GM19099 (cell line): ENCODE measurements around the gene ZBTB16.

Source experiments
- POLR2A ChIP-seq: IDR thresholded peaks from 3 replicates; pipeline ENCODE4 v1.6.1; 2011; ENCODE audit warnings: low read depth; ENCODE audit not compliant: insufficient read length; ENCODE audit errors: extremely low read depth

The ZBTB16 gene

GRCh38 chr11:114200351-114201133 lies 141.0 kb downstream of the ZBTB16 start:
- no peak for TF ChIP-seq POLR2A

DNA sequence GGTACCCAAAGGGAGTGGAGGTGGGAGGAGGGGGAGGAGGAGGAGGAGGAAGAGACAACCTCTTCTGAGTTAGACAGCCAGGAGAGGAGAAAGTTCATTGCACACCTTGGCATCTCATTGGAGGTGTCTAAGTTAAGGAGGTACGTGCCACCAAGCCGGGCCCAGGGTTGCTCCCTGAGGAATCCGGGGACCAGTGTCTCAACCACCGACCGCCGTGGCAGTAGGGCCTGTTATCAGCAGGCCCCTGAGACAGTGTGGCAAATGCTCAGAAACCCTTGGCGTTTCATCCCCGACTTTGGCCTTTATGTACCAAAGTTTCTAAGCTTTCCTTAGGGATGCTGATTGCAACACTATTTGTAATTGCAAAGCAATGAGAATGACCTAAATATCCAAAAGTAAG lies 141.7 kb downstream of the ZBTB16 start:
- TF ChIP-seq POLR2A: no peak

GRCh38 chr11:114202011-114202609 lies 142.6 kb downstream of the ZBTB16 start:
- TF ChIP-seq POLR2A: no peak

GRCh38 chr11:114207096-114207495 lies 147.6 kb downstream of the ZBTB16 start:
- TF ChIP-seq POLR2A: no peak

DNA sequence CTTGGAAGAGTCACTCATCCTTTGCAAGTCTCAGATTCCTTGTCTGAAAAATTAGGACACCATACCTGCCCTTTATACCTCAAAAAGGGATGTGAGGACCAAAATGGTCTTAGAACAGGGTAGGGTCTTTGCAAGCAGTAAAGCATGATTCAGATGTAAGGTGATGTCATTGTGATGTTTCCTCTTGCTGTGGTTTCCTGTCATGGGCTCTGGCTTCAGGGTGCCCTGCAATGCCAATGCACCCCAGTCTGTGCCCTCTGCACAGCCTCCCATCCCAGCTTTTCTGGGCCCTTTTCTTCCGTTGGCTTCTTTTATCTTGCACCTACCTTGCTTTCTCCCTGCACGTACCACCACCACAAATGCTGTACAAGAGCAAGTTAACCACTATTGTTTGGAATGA lies 148.9 kb downstream of the ZBTB16 start:
- TF ChIP-seq POLR2A: no peak

DNA sequence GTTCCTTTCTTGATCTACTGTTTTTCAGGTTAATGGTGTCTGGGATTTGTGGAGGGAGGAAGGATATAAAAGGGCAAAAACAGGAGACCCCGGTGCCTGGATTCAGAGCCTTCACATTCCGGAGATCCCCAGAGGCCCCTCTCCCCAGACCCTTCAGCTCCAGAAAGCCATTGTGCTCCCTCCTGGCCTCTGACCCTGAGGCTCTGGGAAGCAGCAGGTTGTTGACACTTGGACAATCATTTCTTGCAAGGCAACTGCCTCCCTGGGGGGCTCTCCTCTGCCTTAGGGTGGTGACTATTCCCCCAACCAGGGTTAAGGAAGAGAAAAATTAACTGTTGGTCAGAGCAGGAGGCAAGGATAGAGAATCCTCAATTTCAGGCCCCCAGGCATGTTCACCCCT lies 149.8 kb downstream of the ZBTB16 start:
- no peak for TF ChIP-seq POLR2A

GRCh38 chr11:114209904-114210303 lies 150.4 kb downstream of the ZBTB16 start:
- no peak for TF ChIP-seq POLR2A

- TF ChIP-seq POLR2A: no peak
These were observed 152.1 kb downstream of the ZBTB16 start for GRCh38 chr11:114211444-114212121.

DNA sequence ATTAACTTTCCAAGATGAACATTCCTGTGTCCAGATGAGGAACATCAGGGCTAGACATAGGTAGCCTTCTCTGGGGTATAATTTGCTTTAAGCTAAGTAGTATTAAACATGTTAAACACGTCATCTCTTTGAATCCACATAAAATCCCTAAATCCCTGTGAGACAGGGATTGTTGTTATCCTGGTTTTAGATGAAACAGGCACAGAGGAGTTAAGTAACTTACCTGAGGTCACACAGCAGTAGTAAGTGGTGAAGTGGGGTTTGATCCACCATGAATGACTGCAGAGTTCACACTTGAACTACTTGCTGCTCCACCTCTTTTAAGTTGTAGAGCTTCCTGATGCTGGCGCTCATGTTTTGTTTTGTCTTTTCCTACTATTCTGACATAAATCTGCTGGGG lies 154.1 kb downstream of the ZBTB16 start:
- no peak for TF ChIP-seq POLR2A

GRCh38 chr11:114215428-114215827 lies 155.9 kb downstream of the ZBTB16 start:
- no peak for TF ChIP-seq POLR2A

- no peak for TF ChIP-seq POLR2A
These were observed 156.6 kb downstream of the ZBTB16 start for GRCh38 chr11:114215871-114216795.

DNA sequence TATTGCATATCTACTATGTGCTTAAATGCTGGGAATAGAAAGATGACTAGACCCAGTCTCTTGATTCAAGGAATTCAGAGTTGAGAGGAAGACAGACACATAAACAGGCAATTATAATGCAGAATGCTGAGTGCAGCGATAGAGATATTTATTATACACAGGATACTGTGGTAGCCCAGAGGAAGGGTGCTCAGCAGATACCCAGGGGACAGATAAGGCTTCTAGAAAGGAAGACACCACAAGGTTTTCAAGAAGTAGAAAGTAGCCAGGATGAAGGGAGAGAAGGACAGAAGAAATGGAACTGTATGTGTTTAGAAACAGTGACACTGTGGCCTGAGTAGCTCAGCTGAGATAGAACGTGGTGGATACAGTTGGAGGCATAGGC lies 157.3 kb downstream of the ZBTB16 start:
- TF ChIP-seq POLR2A: no peak

GRCh38 chr11:114218508-114218907 lies 159.0 kb downstream of the ZBTB16 start:
- no peak for TF ChIP-seq POLR2A

DNA sequence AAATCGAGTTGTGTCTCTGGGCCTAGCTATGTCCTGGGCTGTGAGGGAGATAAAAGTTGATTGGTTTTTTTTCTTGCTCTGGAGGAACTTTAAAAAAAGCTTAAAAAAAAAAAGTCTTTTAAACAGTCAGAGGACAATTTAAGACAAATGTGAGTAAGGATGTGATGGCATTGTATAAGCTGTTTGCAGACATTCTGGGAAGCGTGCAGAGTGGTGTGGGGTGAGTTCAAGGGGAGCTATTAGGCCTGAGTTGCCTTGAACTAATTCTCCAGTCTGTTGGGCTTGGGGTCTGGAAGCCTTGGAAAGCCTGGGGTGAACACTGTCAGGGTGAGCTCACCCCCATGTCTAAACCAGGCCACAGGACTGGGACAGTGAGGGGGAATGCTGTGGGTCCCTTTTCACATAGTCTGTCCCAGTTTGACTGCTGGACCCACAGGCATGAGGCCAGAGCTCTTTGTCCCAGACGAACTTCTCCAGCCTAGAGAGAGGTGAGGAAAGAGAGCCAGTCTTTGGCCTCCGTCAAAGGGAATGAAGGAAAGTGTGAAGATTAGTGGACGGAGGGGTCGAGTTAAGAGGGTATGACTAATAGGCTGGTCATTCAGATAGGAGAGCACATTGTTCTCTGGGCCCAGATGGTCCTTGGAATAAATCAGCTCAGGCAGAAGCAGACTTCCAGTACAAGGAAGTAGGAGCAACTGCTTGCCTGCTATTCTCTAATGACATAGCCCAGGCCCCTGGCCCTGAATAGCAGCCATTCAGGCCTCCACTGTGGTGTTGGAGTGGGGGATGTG lies 160.2 kb downstream of the ZBTB16 start:
- TF ChIP-seq POLR2A: no peak
